ENCODE results near the gene ABCC5. TPM values are rescaled to one million over a fixed set of nuclear protein-coding genes. Genes with fewer than 3 reads are reported as not detected.

The ABCC5 gene
- total RNA-seq, 1 donor from 2014 or later, result 61.2 TPM

GRCh38 chr3:183988216-183988790 is 29.4 kb downstream of the ABCC5 start:
- no peak for DNase-seq (ENCODE audit: extremely low spot score, unreplicated experiment)
- no peak for TF ChIP-seq CTCF (conservative IDR thresholded peaks at IDR 0.05)
- Mint-ChIP-seq H3K27ac (peak overlapping the region; percentile 65), H3K9me3 (no peaks in the 10 kb centered on the region), H3K4me3 (no peak overlapping the region), H3K27me3 (no peaks in the 10 kb centered on the region), H3K4me1 (ENCODE audit: unreplicated experiment) (peaks cover 24% of the 10 kb centered on the region), H3K36me3 (peaks cover 30% of the 10 kb centered on the region)

GRCh38 chr3:183987000-183987600 is 30.6 kb downstream of the ABCC5 start:
- no peak for DNase-seq (ENCODE audit: extremely low spot score, unreplicated experiment)
- Mint-ChIP-seq H3K27ac (no peak overlapping the region), H3K36me3 (peaks cover 33% of the 10 kb centered on the region), H3K4me1 (ENCODE audit: unreplicated experiment) (peaks cover 34% of the 10 kb centered on the region), H3K27me3 (no peaks in the 10 kb centered on the region), H3K4me3 (no peak overlapping the region), H3K9me3 (no peaks in the 10 kb centered on the region)
- TF ChIP-seq CTCF (conservative IDR thresholded peaks at IDR 0.05), result no peak

GRCh38 chr3:183984749-183985729 is 32.6 kb downstream of the ABCC5 start:
- Mint-ChIP-seq H3K9me3 (no peaks in the 10 kb centered on the region), H3K27me3 (no peaks in the 10 kb centered on the region), H3K36me3 (peaks cover 33% of the 10 kb centered on the region), H3K4me3 (no peak overlapping the region), H3K27ac (peak overlapping the region; percentile 71), H3K4me1 (ENCODE audit: unreplicated experiment) (peaks cover 27% of the 10 kb centered on the region)
- DNase-seq (ENCODE audit: extremely low spot score, unreplicated experiment), result no peak
- TF ChIP-seq CTCF (conservative IDR thresholded peaks at IDR 0.05), result no peak

GRCh38 chr3:183984127-183984740 is 33.5 kb downstream of the ABCC5 start:
- H3K36me3 Mint-ChIP-seq, result peaks cover 34% of the 10 kb centered on the region
- H3K27me3 Mint-ChIP-seq, result no peaks in the 10 kb centered on the region
- peak overlapping the region; percentile 71 for H3K27ac Mint-ChIP-seq
- no peak overlapping the region for H3K4me3 Mint-ChIP-seq
- DNase-seq (ENCODE audit: extremely low spot score, unreplicated experiment), result no peak
- no peaks in the 10 kb centered on the region for H3K9me3 Mint-ChIP-seq
- H3K4me1 Mint-ChIP-seq (ENCODE audit: unreplicated experiment), result peaks cover 27% of the 10 kb centered on the region
- TF ChIP-seq CTCF (conservative IDR thresholded peaks at IDR 0.05), result no peak

- H3K36me3 Mint-ChIP-seq, result peaks cover 24% of the 10 kb centered on the region
- DNase-seq (ENCODE audit: extremely low spot score, unreplicated experiment), result no peak
- H3K4me1 Mint-ChIP-seq (ENCODE audit: unreplicated experiment), result peaks cover 37% of the 10 kb centered on the region
- H3K9me3 Mint-ChIP-seq, result no peaks in the 10 kb centered on the region
- no peaks in the 10 kb centered on the region for H3K27me3 Mint-ChIP-seq
- no peak overlapping the region for H3K27ac Mint-ChIP-seq
- no peak for TF ChIP-seq CTCF (conservative IDR thresholded peaks at IDR 0.05)
- H3K4me3 Mint-ChIP-seq, result no peak overlapping the region
Measured at GRCh38 chr3:183981990-183982644, 35.6 kb downstream of the ABCC5 start.
